ENCODE results near the gene ZC3H7B.

ZC3H7B gene, protein sequence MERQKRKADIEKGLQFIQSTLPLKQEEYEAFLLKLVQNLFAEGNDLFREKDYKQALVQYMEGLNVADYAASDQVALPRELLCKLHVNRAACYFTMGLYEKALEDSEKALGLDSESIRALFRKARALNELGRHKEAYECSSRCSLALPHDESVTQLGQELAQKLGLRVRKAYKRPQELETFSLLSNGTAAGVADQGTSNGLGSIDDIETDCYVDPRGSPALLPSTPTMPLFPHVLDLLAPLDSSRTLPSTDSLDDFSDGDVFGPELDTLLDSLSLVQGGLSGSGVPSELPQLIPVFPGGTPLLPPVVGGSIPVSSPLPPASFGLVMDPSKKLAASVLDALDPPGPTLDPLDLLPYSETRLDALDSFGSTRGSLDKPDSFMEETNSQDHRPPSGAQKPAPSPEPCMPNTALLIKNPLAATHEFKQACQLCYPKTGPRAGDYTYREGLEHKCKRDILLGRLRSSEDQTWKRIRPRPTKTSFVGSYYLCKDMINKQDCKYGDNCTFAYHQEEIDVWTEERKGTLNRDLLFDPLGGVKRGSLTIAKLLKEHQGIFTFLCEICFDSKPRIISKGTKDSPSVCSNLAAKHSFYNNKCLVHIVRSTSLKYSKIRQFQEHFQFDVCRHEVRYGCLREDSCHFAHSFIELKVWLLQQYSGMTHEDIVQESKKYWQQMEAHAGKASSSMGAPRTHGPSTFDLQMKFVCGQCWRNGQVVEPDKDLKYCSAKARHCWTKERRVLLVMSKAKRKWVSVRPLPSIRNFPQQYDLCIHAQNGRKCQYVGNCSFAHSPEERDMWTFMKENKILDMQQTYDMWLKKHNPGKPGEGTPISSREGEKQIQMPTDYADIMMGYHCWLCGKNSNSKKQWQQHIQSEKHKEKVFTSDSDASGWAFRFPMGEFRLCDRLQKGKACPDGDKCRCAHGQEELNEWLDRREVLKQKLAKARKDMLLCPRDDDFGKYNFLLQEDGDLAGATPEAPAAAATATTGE

GRCh38 chr22:41301085-41302020 lies at the start of gene ZC3H7B:
Gene ZC3H7B, plus strand, starts transcription at chr22:41301525. Its CDS starts 19,136 bp downstream, at chr22:41320661.
- TF ChIP-seq GATA3 (IDR thresholded peaks at IDR 0.05; ENCODE audit: low read depth, low read length): no peak
- TF ChIP-seq GATA2 (IDR thresholded peaks at IDR 0.05; ENCODE audit: low read depth, low read length): no peak

DNA sequence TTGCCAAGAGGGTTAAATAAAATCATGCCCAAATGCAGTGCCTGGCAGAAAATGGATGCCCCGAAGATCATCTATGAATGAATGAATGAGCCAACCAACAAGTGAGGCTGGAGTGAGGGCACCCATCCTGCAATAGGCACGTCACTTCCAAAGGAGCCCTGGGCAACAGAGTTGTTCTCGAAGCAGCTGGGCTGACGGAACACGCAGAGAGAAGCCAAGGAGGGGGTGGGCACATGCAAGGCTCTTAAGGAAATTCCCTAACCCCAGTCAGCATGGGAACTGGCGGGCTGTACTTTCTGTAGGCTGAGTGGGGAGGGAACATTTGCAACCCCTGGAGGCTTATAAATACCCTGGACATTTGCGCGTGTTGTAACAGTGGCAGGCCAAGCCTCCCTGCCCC lies 49.0 kb upstream of the ZC3H7B start:
- TF ChIP-seq GATA3 (IDR thresholded peaks at IDR 0.05; ENCODE audit: low read depth, low read length) (no peak), GATA2 (IDR thresholded peaks at IDR 0.05; ENCODE audit: low read depth, low read length) (no peak)

- TF ChIP-seq GATA2 (IDR thresholded peaks at IDR 0.05; ENCODE audit: low read depth, low read length) (no peak), GATA3 (IDR thresholded peaks at IDR 0.05; ENCODE audit: low read depth, low read length) (no peak)
Observed at GRCh38 chr22:41254230-41254629, 47.1 kb upstream of the ZC3H7B start.

- no peak for TF ChIP-seq GATA2 (IDR thresholded peaks at IDR 0.05; ENCODE audit: low read depth, low read length)
- TF ChIP-seq GATA3 (IDR thresholded peaks at IDR 0.05; ENCODE audit: low read depth, low read length): no peak
Observed at GRCh38 chr22:41256254-41257253, 44.8 kb upstream of the ZC3H7B start.

GRCh38 chr22:41257696-41258095 lies 43.6 kb upstream of the ZC3H7B start:
- TF ChIP-seq GATA3 (IDR thresholded peaks at IDR 0.05; ENCODE audit: low read depth, low read length): no peak
- no peak for TF ChIP-seq GATA2 (IDR thresholded peaks at IDR 0.05; ENCODE audit: low read depth, low read length)

GRCh38 chr22:41260871-41261270 lies 40.5 kb upstream of the ZC3H7B start:
- no peak for TF ChIP-seq GATA2 (IDR thresholded peaks at IDR 0.05; ENCODE audit: low read depth, low read length)
- TF ChIP-seq GATA3 (IDR thresholded peaks at IDR 0.05; ENCODE audit: low read depth, low read length): no peak

- TF ChIP-seq GATA3 (IDR thresholded peaks at IDR 0.05; ENCODE audit: low read depth, low read length) (no peak), GATA2 (IDR thresholded peaks at IDR 0.05; ENCODE audit: low read depth, low read length) (no peak)
Observed at GRCh38 chr22:41261541-41262249, 39.6 kb upstream of the ZC3H7B start.

DNA sequence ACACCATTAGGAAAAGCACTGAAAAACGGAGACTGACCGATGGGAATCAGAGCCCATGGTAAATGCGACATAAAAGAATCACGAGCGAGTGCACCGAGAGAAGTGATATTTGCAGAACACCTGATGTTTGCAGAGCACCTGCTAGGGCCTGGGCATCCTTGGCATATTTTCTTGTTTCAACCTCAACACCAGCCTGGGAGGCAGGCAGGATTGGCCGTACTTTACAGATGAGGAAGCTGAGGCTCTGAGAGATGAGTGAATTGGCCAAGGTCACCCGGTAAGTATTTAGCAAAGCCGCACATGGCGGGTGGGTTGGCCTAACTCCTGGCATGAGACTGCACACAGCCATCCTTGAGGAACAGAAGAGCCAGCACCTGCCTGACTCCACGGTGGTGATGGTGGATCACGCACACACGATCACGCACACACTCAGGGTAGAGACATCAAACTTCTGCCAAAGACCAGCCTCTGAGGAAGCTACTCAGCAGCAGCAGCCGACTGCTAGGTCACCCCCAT lies 39.0 kb upstream of the ZC3H7B start:
- TF ChIP-seq GATA2 (IDR thresholded peaks at IDR 0.05; ENCODE audit: low read depth, low read length) (no peak), GATA3 (IDR thresholded peaks at IDR 0.05; ENCODE audit: low read depth, low read length) (no peak)

GRCh38 chr22:41263704-41264103 lies 37.6 kb upstream of the ZC3H7B start:
- TF ChIP-seq GATA3 (IDR thresholded peaks at IDR 0.05; ENCODE audit: low read depth, low read length) (no peak), GATA2 (IDR thresholded peaks at IDR 0.05; ENCODE audit: low read depth, low read length) (no peak)

DNA sequence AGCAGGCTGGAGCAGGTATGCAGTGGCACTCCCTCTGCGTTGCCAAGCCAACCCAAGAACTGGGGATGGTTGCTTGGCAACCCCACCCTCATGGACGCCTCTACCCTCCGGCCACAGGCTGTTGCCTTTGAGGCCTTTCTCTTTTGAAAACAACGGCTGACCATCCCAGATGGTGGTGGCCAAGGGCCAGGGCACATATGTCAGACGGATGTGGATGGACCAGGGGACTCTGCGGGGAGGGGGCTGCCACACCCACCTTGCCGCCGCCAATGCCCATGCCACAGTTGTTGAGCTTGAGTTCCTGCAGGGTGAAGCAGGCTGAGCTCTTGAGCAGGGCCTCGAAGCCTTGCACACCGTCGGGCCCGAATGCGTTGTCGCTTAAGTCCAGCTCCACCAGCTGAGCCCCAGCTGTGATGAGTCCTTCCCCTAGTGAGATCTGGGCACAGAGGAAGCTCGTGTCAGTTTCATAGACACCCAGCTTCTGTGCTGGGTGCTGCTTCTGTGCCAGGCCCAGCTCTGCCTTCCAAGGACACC lies 36.9 kb upstream of the ZC3H7B start:
- TF ChIP-seq GATA3 (IDR thresholded peaks at IDR 0.05; ENCODE audit: low read depth, low read length) (no peak), GATA2 (IDR thresholded peaks at IDR 0.05; ENCODE audit: low read depth, low read length) (no peak)

- TF ChIP-seq GATA2 (IDR thresholded peaks at IDR 0.05; ENCODE audit: low read depth, low read length): no peak
- TF ChIP-seq GATA3 (IDR thresholded peaks at IDR 0.05; ENCODE audit: low read depth, low read length): no peak
Observed at GRCh38 chr22:41267958-41268357, 33.4 kb upstream of the ZC3H7B start.
